ENCODE data around the gene PTPRG.

DNA sequence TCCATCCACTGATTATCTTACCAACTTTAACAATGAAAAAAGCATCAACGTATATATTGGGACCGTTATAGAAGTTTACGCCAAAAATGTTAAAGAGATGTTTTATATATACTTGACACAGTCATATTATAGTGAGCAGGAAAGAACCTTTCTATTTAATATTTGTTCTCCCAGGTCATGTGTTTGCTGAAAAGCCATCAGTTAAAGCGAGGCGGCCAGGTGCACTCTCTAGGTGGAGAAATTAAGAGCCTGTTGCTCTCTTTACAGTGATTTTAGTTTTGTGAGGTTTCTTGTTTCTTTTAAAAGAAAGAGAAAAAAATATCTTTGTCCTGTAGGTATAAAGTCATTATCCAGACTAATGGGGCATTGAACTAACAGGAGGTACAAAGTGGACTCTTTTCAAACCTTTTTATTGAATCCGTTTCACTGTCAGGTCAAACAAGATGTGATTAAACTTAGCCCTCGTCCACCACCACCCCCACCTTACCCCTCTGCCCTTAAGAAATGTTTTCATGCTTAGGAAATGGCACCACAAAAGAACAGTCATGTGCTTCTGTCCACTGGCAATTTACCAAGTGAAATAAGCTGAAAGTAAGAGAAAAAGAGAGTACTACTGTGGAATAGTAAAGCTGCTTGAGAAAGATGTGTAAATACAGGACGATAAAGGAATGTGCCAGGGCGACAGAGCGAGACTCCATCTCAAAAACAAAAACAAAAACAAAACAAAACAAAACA, 279.9 kb downstream of the PTPRG start:
- no peak for TF ChIP-seq POLR2A (IDR thresholded peaks at IDR 0.05; ENCODE audit: borderline replicate concordance, extremely low read depth, insufficient read depth, insufficient read length)
- TF ChIP-seq EZH2phosphoT487 (IDR thresholded peaks at IDR 0.05; ENCODE audit: borderline replicate concordance): no peak
- TF ChIP-seq, protein P1, sequence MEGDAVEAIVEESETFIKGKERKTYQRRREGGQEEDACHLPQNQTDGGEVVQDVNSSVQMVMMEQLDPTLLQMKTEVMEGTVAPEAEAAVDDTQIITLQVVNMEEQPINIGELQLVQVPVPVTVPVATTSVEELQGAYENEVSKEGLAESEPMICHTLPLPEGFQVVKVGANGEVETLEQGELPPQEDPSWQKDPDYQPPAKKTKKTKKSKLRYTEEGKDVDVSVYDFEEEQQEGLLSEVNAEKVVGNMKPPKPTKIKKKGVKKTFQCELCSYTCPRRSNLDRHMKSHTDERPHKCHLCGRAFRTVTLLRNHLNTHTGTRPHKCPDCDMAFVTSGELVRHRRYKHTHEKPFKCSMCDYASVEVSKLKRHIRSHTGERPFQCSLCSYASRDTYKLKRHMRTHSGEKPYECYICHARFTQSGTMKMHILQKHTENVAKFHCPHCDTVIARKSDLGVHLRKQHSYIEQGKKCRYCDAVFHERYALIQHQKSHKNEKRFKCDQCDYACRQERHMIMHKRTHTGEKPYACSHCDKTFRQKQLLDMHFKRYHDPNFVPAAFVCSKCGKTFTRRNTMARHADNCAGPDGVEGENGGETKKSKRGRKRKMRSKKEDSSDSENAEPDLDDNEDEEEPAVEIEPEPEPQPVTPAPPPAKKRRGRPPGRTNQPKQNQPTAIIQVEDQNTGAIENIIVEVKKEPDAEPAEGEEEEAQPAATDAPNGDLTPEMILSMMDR (IDR thresholded peaks at IDR 0.05 in 2 of 3, conservative IDR thresholded peaks at IDR 0.05 in 1 of 3; ENCODE audit: borderline replicate concordance in 1 of 3, insufficient read depth in 1 of 3, low read depth in 2 of 3, low read length in 2 of 3): no peak
- TF ChIP-seq, protein P2, sequence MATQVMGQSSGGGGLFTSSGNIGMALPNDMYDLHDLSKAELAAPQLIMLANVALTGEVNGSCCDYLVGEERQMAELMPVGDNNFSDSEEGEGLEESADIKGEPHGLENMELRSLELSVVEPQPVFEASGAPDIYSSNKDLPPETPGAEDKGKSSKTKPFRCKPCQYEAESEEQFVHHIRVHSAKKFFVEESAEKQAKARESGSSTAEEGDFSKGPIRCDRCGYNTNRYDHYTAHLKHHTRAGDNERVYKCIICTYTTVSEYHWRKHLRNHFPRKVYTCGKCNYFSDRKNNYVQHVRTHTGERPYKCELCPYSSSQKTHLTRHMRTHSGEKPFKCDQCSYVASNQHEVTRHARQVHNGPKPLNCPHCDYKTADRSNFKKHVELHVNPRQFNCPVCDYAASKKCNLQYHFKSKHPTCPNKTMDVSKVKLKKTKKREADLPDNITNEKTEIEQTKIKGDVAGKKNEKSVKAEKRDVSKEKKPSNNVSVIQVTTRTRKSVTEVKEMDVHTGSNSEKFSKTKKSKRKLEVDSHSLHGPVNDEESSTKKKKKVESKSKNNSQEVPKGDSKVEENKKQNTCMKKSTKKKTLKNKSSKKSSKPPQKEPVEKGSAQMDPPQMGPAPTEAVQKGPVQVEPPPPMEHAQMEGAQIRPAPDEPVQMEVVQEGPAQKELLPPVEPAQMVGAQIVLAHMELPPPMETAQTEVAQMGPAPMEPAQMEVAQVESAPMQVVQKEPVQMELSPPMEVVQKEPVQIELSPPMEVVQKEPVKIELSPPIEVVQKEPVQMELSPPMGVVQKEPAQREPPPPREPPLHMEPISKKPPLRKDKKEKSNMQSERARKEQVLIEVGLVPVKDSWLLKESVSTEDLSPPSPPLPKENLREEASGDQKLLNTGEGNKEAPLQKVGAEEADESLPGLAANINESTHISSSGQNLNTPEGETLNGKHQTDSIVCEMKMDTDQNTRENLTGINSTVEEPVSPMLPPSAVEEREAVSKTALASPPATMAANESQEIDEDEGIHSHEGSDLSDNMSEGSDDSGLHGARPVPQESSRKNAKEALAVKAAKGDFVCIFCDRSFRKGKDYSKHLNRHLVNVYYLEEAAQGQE (IDR thresholded peaks at IDR 0.05; ENCODE audit: low read depth): no peak
- no peak for TF ChIP-seq MAX (IDR thresholded peaks at IDR 0.05)
- TF ChIP-seq ZFX (IDR thresholded peaks at IDR 0.05): no peak
- no peak for TF ChIP-seq EZH2 (IDR thresholded peaks at IDR 0.05)
- no peak for TF ChIP-seq POLR2AphosphoS5 (IDR thresholded peaks at IDR 0.05; ENCODE audit: low read depth, low read length)
- no peak for TF ChIP-seq RAD21 (IDR thresholded peaks at IDR 0.05; ENCODE audit: low read depth)
